ENCODE measurements around the gene RIBC2. TPM values are rescaled to one million over a fixed set of nuclear protein-coding genes. Genes with fewer than 3 reads are reported as not detected.

The RIBC2 gene
- total and polyA plus RNA-seq, 9 of the 15 experiments (the other 6 are each of a cell fraction or from before 2014, with no cell fraction given) = not detected

DNA sequence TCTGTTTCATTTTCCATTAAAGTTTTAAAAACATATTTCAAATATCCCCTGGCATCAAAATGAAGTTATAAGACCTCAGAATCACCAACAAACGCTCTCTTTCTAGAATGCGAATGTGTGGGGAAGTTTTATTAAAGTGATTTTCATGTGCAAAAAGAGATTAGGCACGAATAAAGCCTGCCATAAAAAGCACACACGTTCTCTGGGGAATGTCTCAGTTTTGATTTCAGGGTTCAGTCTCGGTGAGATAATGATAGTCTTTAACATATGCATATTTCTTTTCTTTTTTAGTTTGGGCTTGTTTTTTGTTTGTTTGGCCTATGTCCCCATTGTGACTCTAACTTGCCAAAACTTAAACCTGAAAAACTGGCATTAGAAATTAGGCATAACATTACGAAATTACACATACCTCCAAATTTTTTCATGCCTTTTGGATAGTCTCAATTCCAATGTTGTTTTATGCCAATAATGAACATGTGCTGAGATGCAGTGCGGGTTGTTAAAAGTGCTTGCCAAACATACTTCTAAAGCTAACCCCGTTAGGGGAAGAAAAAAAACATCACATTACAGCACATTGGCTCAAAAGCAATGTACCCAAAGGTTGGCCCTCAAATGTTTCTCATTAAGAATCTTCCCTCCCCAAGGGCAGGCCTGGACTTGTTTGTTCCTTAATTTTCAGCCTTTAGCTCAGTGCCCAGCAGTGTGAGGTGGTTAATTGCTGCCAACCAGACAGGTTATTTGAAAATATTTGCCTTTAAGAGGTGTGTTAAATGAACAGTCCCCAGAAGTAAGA lies 56.0 kb downstream of the RIBC2 start:
- no peaks in the 10 kb centered on the region for H3K36me3 ChIP-seq (ENCODE audit: control insufficient read depth, insufficient read depth, low read length)
- no TSS peak for BruUV-seq (replicated peaks)
- 3% methylated on average over 8 of the region's 8 CpGs for WGBS (ENCODE audit: insufficient coverage, low coverage, missing lambda C conversion rate)
- H3K9me3 ChIP-seq (replicated peaks; ENCODE audit: control insufficient read depth, insufficient read depth, low read depth, low read length) = no peaks in the 10 kb centered on the region
- CTCF ChIA-PET (ENCODE audit: low intra/inter-chr PET ratio) = no interaction called here
- H3K4me3 ChIP-seq = no peak overlapping the region
- POLR2A ChIA-PET = interaction anchor here (1.0 kb wide), 1 partner anchor 24 kb away, joined by 3 read pairs; no protein-coding TSS in a partner anchor
- H3K4me1 ChIP-seq (replicated peaks in 1 of 2; ENCODE audit: control insufficient read depth in 2 of 2, insufficient read depth in 2 of 2, low read length in 2 of 2) = no peaks in the 10 kb centered on the region
- DNase-seq (ENCODE audit: extremely low read depth in 1 of 4, low spot score in 3 of 4) (no peak), ATAC-seq (no peak), FAIRE-seq (no peak)
- H3K79me2 ChIP-seq (ENCODE audit: control insufficient read depth, insufficient read depth, low read length) = no peaks in the 10 kb centered on the region
- H3K9me1 ChIP-seq (ENCODE audit: control insufficient read depth, insufficient read depth, low read length) = no peaks in the 10 kb centered on the region
- no peak overlapping the region for H2AFZ ChIP-seq (ENCODE audit: low read depth, low read length)
- no peaks in the 10 kb centered on the region for H4K20me1 ChIP-seq (replicated peaks; ENCODE audit: control insufficient read depth, insufficient read depth, low read length)
- no peak overlapping the region for H3K9ac ChIP-seq (ENCODE audit: insufficient read depth in 1 of 2, low read depth in 2 of 2, low read length in 2 of 2)
- in situ Hi-C loops (cut with MboI) = no loop called here
- intact Hi-C loops (cut with micrococcal nuclease) = no loop called here
- TF ChIP-seq RHOXF2B (CRISPR knock-in tag; conservative IDR thresholded peaks at IDR 0.05) (no peak), ARNT (IDR thresholded peaks at IDR 0.05) (no peak), KLF16 (IDR thresholded peaks at IDR 0.05) (no peak), ZNF143 (CRISPR knock-in tag; IDR thresholded peaks at IDR 0.05) (no peak), ZC3H11A (IDR thresholded peaks at IDR 0.05; ENCODE audit: low read depth, low read length) (no peak), ELF2 (CRISPR knock-in tag; IDR thresholded peaks at IDR 0.05) (no peak), RFX7 (CRISPR knock-in tag; IDR thresholded peaks at IDR 0.05) (no peak), BHLHE40 (IDR thresholded peaks at IDR 0.05; ENCODE audit: low read length) (no peak), E2F4 (CRISPR knock-in tag; IDR thresholded peaks at IDR 0.05; ENCODE audit: low read depth) (no peak), SREBF1 (IDR thresholded peaks at IDR 0.05; ENCODE audit: borderline replicate concordance, low read depth, low read length) (no peak)
- TF ChIP-seq, protein P1, sequence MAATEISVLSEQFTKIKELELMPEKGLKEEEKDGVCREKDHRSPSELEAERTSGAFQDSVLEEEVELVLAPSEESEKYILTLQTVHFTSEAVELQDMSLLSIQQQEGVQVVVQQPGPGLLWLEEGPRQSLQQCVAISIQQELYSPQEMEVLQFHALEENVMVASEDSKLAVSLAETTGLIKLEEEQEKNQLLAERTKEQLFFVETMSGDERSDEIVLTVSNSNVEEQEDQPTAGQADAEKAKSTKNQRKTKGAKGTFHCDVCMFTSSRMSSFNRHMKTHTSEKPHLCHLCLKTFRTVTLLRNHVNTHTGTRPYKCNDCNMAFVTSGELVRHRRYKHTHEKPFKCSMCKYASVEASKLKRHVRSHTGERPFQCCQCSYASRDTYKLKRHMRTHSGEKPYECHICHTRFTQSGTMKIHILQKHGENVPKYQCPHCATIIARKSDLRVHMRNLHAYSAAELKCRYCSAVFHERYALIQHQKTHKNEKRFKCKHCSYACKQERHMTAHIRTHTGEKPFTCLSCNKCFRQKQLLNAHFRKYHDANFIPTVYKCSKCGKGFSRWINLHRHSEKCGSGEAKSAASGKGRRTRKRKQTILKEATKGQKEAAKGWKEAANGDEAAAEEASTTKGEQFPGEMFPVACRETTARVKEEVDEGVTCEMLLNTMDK (IDR thresholded peaks at IDR 0.05; ENCODE audit: borderline replicate concordance, insufficient read depth, low read depth, low read length, poor library complexity, severe bottlenecking) = no peak
- no peak overlapping the region for H3K4me2 ChIP-seq (ENCODE audit: insufficient read depth, low read length)
- H3K27ac ChIP-seq (ENCODE audit: extremely low read depth, low read depth, low read length) = no peak overlapping the region
- no peaks in the 10 kb centered on the region; a peak in 2 of 5 replicates for H3K27me3 ChIP-seq (ENCODE audit: control insufficient read depth in 2 of 2, insufficient read depth in 2 of 2, low read length in 2 of 2)
